HepG2 (cell line): ENCODE measurements around the gene TAF6. TPM values are rescaled to one million over a fixed set of nuclear protein-coding genes. Genes with fewer than 3 reads are reported as not detected.

Experiments used
- ZFP36L1 ChIP-seq: sonication (generic); formaldehyde crosslinking; IDR thresholded peaks from 2 replicates; pipeline ENCODE4 v1.8.0; 2022; ENCODE audit warnings: mild to moderate bottlenecking, missing genetic modification reagents, moderate library complexity
- ZNF556 ChIP-seq: sonication (generic); formaldehyde crosslinking; IDR thresholded peaks from 2 replicates; pipeline ENCODE4 v1.4.0; 2020; ENCODE audit warnings: mild to moderate bottlenecking, missing genetic modification reagents, borderline replicate concordance
- ZNF569 ChIP-seq: sonication (generic); formaldehyde crosslinking; IDR thresholded peaks from 2 replicates; pipeline ENCODE4 v1.5.0; 2020; ENCODE audit warnings: mild to moderate bottlenecking, missing genetic modification reagents, moderate library complexity, borderline replicate concordance
- polyA plus RNA-seq, 8 experiments: library from polyadenylated mRNA; depleted of rRNA in 3 of 8; stranded (reverse) in 7 of 8; unstranded in 1 of 8; fragments of >200 nt; fragmentation: Illumina TruSeq in 4 of 8; extraction: Trizol in 4 of 8; gene quantifications; 2 replicates each; pipeline versions ENCODE4 v1.2.1 to v1.2.3, GENCODE V29; 2011 to 2016; ENCODE audit warnings: low read depth in 4 of 8, missing spikeins in 1 of 8, mixed read lengths in 1 of 8; ENCODE audit not compliant: insufficient read depth in 1 of 8
- total RNA-seq, 5 experiments: library from RNA; depleted of rRNA; stranded (reverse); fragments of >200 nt; fragmentation: Illumina TruSeq; extraction: Trizol; gene quantifications; 2 replicates each; pipeline ENCODE4 v1.2.3, GENCODE V29; 2016; ENCODE audit warnings: low read depth in 1 of 5
- TF ChIP-seq, protein P1 (sequence below): sonication (generic); formaldehyde crosslinking; IDR thresholded peaks from 2 replicates; pipeline ENCODE4 v1.5.1; 2020; ENCODE audit warnings: missing genetic modification reagents, mild to moderate bottlenecking, borderline replicate concordance
- TF ChIP-seq, protein P2 (sequence below): sonication (generic); formaldehyde crosslinking; IDR thresholded peaks from 2 replicates; pipeline ENCODE4 v1.8.1; 2023; ENCODE audit warnings: mild to moderate bottlenecking, missing genetic modification reagents
- TF ChIP-seq, protein P3 (sequence below): sonication (generic); formaldehyde crosslinking; IDR thresholded peaks from 2 replicates; pipeline ENCODE4 v1.4.0; 2020; ENCODE audit warnings: mild to moderate bottlenecking, missing genetic modification reagents
- TF ChIP-seq, protein P4 (sequence below): conservative IDR thresholded peaks from 2 replicates; pipeline ENCODE4 v1.6.1; 2018; ENCODE audit warnings: missing genetic modification reagents
- TF ChIP-seq, protein P5 (sequence below): sonication (generic); formaldehyde crosslinking; IDR thresholded peaks from 2 replicates; pipeline ENCODE4 v1.4.0; 2020; ENCODE audit warnings: mild to moderate bottlenecking, missing genetic modification reagents
- TF ChIP-seq, protein P6 (sequence below): sonication (generic); formaldehyde crosslinking; IDR thresholded peaks from 2 replicates; pipeline ENCODE4 v1.4.0; 2020; ENCODE audit warnings: missing genetic modification reagents, borderline replicate concordance

The TAF6 gene
- total and polyA plus RNA-seq, 2 of the 13 experiments (the other 11 are each of a cell fraction or from before 2014, with no cell fraction given), result 12.9 to 18.8 TPM

DNA sequence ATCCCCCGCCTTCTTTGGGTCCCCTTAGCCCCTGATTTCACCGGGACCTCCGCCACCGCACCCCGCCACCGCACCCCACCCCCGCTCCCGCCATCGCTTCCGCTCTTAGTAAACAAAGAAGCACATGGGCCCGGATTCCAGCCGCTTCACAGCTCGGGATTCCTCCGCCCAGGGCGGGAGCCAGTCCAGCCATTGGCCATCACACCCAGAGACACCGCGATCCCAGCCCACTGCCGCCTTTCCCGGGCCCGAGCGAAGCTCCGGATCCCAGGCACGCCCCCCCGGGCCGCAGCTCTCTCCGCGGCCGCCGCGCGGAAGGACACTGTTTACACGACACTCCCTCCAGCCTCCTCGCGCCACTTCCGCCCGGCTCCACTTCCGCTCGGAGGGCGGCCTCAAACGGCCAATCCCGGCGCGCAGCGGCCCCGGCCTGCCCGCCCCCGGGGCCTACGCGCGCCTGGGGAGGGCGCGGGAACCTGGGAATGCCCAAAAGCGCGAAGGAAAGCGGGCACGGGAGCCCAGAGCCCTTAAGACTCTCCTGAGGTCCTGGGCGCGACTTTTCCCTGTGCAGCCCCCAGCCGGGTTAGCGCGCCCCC lies 18.6 kb downstream of the TAF6 start (continued):
- TF ChIP-seq, protein P1, sequence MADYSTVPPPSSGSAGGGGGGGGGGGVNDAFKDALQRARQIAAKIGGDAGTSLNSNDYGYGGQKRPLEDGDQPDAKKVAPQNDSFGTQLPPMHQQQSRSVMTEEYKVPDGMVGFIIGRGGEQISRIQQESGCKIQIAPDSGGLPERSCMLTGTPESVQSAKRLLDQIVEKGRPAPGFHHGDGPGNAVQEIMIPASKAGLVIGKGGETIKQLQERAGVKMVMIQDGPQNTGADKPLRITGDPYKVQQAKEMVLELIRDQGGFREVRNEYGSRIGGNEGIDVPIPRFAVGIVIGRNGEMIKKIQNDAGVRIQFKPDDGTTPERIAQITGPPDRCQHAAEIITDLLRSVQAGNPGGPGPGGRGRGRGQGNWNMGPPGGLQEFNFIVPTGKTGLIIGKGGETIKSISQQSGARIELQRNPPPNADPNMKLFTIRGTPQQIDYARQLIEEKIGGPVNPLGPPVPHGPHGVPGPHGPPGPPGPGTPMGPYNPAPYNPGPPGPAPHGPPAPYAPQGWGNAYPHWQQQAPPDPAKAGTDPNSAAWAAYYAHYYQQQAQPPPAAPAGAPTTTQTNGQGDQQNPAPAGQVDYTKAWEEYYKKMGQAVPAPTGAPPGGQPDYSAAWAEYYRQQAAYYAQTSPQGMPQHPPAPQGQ (CRISPR knock-in tag), result no peak
- TF ChIP-seq ZNF556, result peak; percentile 76; the same call in 1 of the 2 replicates
- no peak for TF ChIP-seq ZFP36L1 (CRISPR knock-in tag)
- TF ChIP-seq, protein P2, sequence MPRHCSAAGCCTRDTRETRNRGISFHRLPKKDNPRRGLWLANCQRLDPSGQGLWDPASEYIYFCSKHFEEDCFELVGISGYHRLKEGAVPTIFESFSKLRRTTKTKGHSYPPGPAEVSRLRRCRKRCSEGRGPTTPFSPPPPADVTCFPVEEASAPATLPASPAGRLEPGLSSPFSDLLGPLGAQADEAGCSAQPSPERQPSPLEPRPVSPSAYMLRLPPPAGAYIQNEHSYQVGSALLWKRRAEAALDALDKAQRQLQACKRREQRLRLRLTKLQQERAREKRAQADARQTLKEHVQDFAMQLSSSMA (CRISPR knock-in tag), result peak; percentile 31; the same call in 1 of the 2 replicates
- no peak for TF ChIP-seq ZNF569 (CRISPR knock-in tag)
- TF ChIP-seq, protein P3, sequence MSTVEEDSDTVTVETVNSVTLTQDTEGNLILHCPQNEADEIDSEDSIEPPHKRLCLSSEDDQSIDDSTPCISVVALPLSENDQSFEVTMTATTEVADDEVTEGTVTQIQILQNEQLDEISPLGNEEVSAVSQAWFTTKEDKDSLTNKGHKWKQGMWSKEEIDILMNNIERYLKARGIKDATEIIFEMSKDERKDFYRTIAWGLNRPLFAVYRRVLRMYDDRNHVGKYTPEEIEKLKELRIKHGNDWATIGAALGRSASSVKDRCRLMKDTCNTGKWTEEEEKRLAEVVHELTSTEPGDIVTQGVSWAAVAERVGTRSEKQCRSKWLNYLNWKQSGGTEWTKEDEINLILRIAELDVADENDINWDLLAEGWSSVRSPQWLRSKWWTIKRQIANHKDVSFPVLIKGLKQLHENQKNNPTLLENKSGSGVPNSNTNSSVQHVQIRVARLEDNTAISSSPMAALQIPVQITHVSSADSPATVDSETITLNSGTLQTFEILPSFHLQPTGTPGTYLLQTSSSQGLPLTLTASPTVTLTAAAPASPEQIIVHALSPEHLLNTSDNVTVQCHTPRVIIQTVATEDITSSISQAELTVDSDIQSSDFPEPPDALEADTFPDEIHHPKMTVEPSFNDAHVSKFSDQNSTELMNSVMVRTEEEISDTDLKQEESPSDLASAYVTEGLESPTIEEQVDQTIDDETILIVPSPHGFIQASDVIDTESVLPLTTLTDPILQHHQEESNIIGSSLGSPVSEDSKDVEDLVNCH (CRISPR knock-in tag), result no peak
- TF ChIP-seq, protein P4, sequence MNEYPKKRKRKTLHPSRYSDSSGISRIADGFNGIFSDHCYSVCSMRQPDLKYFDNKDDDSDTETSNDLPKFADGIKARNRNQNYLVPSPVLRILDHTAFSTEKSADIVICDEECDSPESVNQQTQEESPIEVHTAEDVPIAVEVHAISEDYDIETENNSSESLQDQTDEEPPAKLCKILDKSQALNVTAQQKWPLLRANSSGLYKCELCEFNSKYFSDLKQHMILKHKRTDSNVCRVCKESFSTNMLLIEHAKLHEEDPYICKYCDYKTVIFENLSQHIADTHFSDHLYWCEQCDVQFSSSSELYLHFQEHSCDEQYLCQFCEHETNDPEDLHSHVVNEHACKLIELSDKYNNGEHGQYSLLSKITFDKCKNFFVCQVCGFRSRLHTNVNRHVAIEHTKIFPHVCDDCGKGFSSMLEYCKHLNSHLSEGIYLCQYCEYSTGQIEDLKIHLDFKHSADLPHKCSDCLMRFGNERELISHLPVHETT (CRISPR knock-in tag), result peak; percentile 92
- TF ChIP-seq, protein P5, sequence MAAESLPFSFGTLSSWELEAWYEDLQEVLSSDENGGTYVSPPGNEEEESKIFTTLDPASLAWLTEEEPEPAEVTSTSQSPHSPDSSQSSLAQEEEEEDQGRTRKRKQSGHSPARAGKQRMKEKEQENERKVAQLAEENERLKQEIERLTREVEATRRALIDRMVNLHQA (CRISPR knock-in tag), result no peak
- TF ChIP-seq, protein P6, sequence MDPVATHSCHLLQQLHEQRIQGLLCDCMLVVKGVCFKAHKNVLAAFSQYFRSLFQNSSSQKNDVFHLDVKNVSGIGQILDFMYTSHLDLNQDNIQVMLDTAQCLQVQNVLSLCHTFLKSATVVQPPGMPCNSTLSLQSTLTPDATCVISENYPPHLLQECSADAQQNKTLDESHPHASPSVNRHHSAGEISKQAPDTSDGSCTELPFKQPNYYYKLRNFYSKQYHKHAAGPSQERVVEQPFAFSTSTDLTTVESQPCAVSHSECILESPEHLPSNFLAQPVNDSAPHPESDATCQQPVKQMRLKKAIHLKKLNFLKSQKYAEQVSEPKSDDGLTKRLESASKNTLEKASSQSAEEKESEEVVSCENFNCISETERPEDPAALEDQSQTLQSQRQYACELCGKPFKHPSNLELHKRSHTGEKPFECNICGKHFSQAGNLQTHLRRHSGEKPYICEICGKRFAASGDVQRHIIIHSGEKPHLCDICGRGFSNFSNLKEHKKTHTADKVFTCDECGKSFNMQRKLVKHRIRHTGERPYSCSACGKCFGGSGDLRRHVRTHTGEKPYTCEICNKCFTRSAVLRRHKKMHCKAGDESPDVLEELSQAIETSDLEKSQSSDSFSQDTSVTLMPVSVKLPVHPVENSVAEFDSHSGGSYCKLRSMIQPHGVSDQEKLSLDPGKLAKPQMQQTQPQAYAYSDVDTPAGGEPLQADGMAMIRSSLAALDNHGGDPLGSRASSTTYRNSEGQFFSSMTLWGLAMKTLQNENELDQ (CRISPR knock-in tag), result no peak
